ENCODE results near the gene PMVK. TPM values are rescaled to one million over a fixed set of nuclear protein-coding genes. Genes with fewer than 3 reads are reported as not detected.

Gene PMVK
- total and polyA plus RNA-seq, 2 donors from 2014 or later: 42.0 to 132 TPM

DNA sequence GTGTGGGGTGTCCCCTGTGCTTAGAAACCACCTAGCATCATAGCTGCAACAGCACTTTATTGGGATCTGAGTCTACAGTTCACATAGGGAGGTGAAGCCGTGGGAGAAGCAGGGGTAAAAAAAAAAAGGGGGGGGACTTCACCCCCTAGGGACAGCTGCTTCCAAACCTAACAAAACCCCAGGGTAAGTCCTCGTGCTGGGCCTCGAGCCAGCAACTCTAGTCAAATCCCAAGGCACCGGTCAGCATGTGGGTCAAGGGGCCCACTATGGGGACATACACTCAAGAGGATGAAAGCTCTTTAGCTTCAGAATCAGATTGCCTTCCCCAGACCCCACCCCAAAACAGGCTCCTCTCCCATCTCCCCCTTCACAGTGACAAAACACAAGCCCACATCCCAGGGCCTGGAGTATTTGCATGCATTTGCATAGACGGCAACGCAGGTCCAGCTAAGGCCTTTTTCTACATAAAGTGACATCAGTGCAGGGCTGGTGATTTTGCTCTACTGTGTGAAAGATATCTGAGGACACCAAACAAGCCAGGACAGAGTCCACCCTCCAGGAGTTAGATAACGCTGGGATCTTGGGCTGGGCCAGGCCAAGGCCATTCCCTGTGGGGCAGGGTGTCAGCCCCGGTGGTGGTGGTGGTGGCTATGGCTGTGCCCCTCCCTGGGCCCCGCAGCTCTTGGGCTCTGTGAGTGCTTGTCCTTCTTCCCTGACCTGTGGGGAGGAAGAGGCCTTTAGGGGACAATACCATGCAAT lies 8.1 kb upstream of the PMVK start:
- Histone ChIP-seq H3K4me3 (ENCODE audit: low read length in 3 of 3) (no peak overlapping the region), H3K27me3 (ENCODE audit: control insufficient read depth, insufficient read depth, low read length) (no peaks in the 10 kb centered on the region), H3K36me3 (ENCODE audit: control insufficient read depth in 2 of 3, insufficient read depth in 3 of 3, low read length in 3 of 3) (peaks cover 0 to 14% (median 5%) of the 10 kb centered on the region in 3 donors), H3K27ac (ENCODE audit: low read depth in 2 of 2, low read length in 2 of 2) (peak overlapping the region in 1 of 2 donors; percentile 45), H3K9ac (ENCODE audit: low read length in 3 of 3) (no peak overlapping the region), H3K4me1 (ENCODE audit: control insufficient read depth in 2 of 3, insufficient read depth in 2 of 3, low read depth in 1 of 3, low read length in 3 of 3) (peaks cover 0 to 24% (median 11%) of the 10 kb centered on the region in 3 donors), H3K9me3 (ENCODE audit: control insufficient read depth in 2 of 3, insufficient read depth in 1 of 3, low read length in 3 of 3) (no peaks in the 10 kb centered on the region)
- DNase-seq (no peak), FAIRE-seq (no peak)
- no peak for TF ChIP-seq CTCF (IDR thresholded peaks at IDR 0.05; ENCODE audit: borderline replicate concordance, extremely low read depth, insufficient read depth)
- intact Hi-C loops (cut with DNase I): no loop called here

- H3K27ac ChIP-seq (ENCODE audit: low read depth in 2 of 2, low read length in 2 of 2): peak overlapping the region in 1 of 2 donors; percentile 45
- H3K27me3 ChIP-seq (ENCODE audit: control insufficient read depth, insufficient read depth, low read length): no peaks in the 10 kb centered on the region
- peaks cover 0 to 14% (median 5%) of the 10 kb centered on the region in 3 donors for H3K36me3 ChIP-seq (ENCODE audit: control insufficient read depth in 2 of 3, insufficient read depth in 3 of 3, low read length in 3 of 3)
- no peak for FAIRE-seq
- TF ChIP-seq CTCF (IDR thresholded peaks at IDR 0.05; ENCODE audit: borderline replicate concordance, extremely low read depth, insufficient read depth): peak; percentile 53
- intact Hi-C loops (cut with DNase I): no loop called here
- DNase-seq: peak in 3 of 5 donors; percentile 29 to 54 (median 40)
- peaks cover 0 to 24% (median 11%) of the 10 kb centered on the region in 3 donors for H3K4me1 ChIP-seq (ENCODE audit: control insufficient read depth in 2 of 3, insufficient read depth in 2 of 3, low read depth in 1 of 3, low read length in 3 of 3)
- H3K9ac ChIP-seq (ENCODE audit: low read length in 3 of 3): peak overlapping the region in 1 of 3 donors; percentile 6
- no peaks in the 10 kb centered on the region for H3K9me3 ChIP-seq (ENCODE audit: control insufficient read depth in 2 of 3, insufficient read depth in 1 of 3, low read length in 3 of 3)
- H3K4me3 ChIP-seq (ENCODE audit: low read length in 3 of 3): no peak overlapping the region
Measured at GRCh38 chr1:154943649-154944400, 7.3 kb upstream of the PMVK start.

DNA sequence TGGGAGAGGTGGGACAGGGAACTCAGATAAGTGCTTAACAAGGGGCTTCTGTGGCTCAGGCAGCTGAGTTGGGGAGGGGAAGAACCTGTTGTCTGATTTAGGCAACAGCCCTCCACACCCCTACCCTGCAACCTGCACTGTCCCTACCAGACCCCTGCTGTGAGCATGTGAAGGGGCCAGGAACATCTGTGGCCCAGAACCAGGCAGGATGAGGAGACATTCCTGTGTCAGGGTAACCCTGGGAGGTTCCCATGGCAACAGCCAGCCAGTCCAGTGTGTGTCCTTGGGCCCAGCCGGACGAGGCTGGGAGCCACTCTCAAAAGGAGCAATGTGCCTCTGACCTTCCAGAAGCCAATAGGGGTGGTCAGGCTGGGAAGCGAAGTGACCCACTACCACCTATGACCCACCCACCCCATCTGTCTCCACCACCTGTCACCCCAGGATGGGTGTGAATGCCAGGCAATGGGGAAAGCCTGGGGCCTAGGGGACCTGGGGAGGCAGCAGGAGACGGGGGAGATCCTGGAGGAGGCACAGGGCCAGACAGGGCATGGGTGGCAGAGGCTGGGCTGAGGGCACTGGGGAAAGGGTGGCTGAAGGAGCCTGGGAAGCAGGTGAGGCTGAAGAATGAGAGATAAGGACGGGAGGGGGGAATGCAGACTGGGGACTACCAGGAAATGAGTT lies 5.0 kb upstream of the PMVK start:
- no peaks in the 10 kb centered on the region for H3K9me3 ChIP-seq (ENCODE audit: control insufficient read depth in 2 of 3, insufficient read depth in 1 of 3, low read length in 3 of 3)
- H3K36me3 ChIP-seq (ENCODE audit: control insufficient read depth in 2 of 3, insufficient read depth in 3 of 3, low read length in 3 of 3): peaks cover 0 to 6% (median 2%) of the 10 kb centered on the region in 3 donors
- DNase-seq (peak in 4 of 5 donors; percentile 42 to 64 (median 50)), FAIRE-seq (no peak)
- peak overlapping the region; percentile 63 to 75 for H3K27ac ChIP-seq (ENCODE audit: low read depth in 2 of 2, low read length in 2 of 2)
- no peak for TF ChIP-seq CTCF (IDR thresholded peaks at IDR 0.05; ENCODE audit: borderline replicate concordance, extremely low read depth, insufficient read depth)
- H3K4me1 ChIP-seq (ENCODE audit: control insufficient read depth in 2 of 3, insufficient read depth in 2 of 3, low read depth in 1 of 3, low read length in 3 of 3): peaks cover 0 to 29% (median 20%) of the 10 kb centered on the region in 3 donors
- intact Hi-C loops (cut with DNase I): no loop called here
- H3K4me3 ChIP-seq (ENCODE audit: low read length in 3 of 3): no peak overlapping the region
- H3K27me3 ChIP-seq (ENCODE audit: control insufficient read depth, insufficient read depth, low read length): no peaks in the 10 kb centered on the region
- H3K9ac ChIP-seq (ENCODE audit: low read length in 3 of 3): peak overlapping the region in 1 of 3 donors; percentile 38
